GM15510 (cell line): ENCODE measurements around the gene ANXA6.
A peak's percentile ranks its signal among the peaks of the same experiment; 100 is the strongest.

Source experiments
- POLR2A ChIP-seq: IDR thresholded peaks from 3 replicates; pipeline ENCODE4 v1.6.1; 2011; ENCODE audit warnings: borderline replicate concordance; ENCODE audit not compliant: insufficient read length; ENCODE audit errors: extremely low read depth

Gene ANXA6

DNA sequence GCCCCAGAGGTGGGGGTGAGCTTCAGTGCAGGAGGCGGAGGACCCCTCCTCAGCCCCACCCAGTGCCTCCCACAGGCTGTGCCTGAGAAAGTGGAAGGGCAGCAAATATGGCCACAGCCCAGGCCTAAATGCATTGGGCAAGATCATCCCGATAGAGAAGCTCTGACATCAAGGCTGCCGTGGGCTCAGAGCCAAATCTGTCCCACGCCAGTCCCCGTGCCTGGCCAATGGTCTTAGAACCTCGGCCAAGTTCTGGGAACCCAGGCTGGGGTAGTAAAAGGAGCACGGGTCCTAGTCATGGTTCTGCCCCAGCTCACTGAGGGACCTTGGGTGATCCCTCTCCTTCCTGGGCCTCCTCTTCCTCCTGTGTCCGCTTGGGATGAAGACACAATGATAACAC, 49.0 kb downstream of the ANXA6 start:
- no peak for TF ChIP-seq POLR2A

DNA sequence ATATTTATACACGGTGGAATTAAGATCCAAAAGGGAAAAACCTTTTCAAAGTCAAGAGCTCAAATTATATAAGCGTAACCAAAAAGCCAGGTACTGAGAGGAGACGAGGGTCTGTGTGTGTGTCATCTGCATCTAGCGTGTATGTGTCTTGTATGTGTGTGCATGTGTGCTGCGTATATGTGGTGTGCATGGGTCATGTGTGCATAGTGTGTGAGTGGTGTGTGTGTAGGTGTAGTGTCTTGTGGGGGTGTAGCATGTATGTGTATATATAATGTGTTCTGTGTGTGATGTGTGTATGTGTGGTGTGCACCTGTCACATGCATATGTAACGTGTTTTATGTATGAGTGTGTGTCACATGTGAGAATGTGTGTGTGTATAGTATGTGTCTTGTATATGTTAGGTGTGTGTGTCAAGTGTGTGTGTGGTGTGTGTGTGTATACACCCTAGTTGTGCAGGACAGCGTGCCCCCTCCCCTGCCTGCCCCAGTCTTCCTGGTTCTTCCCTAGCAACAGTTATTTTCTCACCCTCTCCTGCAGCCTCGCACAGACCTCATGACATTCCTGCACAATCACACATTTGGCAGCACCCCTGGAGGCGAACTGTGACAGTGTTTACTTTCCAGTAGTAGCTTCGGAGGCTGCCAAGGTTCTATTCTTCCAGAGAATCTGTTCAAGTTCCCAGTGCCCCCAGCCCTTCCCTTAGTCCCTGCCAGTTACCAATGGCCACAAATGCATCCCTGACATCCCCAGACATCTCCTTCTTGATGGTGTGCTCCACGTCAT, 49.6 kb downstream of the ANXA6 start:
- TF ChIP-seq POLR2A: no peak

DNA sequence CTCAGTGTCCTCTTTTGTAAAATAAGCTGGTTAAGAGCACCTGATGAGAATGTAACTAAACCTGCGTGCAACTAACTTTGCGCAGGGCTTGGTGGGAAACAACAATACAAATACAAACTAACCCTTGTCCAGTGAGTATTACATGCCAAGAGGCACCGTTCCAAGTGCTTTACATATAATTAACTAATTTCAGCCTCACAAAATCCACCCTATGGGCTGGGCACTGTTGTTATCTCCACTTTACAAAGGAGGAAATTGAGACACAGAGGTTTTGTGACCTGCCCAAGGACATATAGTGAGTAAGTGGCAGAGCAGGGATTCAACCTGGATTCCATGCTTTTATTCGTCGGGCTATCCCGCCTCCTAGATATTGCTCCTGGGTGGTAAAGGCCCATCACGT, 50.5 kb downstream of the ANXA6 start:
- TF ChIP-seq POLR2A: no peak

DNA sequence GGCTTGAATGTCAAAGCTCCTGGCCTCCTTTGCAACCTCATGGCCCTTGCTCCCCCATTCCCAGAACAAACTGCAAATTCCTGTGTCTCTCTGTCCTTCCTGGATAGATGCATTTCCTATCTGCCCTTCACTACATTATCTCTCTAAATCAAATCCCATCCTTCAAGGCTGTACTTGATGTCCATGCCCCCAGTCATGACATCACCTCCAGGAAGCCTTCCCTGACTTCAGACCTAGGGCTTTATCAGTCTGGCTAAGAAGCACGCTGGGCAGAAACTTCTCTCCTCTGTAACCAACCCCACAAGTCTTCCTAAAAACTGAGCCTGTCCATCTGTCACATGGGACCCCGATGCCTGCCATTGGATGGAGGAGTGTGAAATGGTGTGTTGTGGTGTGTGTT, 51.1 kb downstream of the ANXA6 start:
- no peak for TF ChIP-seq POLR2A

DNA sequence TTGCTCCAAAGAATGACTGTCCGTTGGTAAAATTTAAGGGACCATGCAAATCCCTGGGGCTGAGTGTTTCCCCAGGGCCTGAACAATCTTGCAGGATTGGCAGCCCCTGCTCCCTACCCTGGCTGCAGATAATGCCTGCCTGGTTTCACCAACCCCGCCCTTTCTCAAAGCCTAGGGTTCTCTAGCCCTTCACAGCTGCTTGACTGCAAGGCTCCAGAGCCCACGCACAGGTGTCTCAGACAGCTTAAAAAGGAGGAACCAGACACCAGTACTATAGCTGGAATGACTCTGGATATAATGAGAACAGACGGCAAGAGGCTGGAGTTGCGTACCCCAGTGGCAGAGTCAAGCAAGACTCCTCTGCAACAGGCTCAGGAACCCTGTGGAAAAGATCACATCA, 51.5 kb downstream of the ANXA6 start:
- no peak for TF ChIP-seq POLR2A

DNA sequence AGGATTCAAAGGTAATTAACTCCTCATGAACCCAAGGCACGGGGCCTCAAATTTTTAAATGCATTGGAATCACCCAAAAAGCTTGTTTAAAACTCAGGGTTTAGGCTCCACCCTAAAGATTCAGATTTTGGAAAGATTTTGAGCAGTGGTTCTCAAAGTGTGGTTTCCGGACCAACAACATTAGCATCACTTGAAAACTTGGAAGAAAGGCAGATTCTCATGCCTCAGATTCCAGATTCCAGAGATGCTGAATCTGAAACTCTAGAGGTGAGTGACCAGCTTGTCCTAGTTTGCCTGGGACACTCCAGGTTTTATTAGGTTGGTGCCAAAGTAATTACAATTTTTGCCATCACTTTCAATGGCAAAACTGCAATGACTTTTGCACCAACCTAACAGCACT, 52.0 kb downstream of the ANXA6 start:
- no peak for TF ChIP-seq POLR2A

DNA sequence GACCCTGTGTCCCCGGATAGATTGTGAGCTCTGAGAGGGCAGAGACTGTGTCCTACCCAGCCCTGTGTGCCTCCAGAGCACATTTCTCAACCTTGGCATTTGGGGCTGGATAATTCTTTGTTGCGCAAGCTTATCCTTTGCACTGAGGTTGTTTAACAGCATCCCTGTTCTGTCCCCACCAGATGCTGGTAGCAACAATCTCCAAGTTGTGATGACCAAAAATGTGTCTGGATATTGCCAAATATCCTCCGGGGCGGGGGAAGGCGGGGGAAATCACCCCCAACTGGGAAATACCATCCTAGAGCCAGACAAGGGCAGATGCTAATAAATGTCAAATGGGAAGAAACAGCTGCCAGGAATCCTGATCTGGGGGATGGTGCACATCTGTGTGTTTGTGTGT, 52.8 kb downstream of the ANXA6 start:
- TF ChIP-seq POLR2A: no peak

DNA sequence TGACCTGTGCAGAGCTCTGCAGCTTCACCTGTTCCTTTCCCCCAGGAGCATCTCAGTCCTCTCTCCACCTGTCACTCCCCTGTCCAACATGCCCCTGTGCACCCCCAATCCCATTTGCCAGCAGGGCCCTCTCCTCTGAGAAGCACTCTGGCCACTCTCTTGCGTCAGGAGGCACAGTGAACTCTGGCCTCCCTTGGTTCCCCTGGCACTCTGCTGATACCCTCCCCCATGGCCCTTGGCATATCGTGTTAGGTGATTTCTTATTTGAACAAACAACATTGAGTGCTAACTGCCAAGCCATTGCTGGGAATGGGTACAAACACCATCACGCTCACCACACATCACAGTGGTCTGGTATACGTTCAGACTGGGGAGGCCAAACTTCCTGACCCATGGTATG, 55.8 kb downstream of the ANXA6 start:
- TF ChIP-seq POLR2A: no peak

DNA sequence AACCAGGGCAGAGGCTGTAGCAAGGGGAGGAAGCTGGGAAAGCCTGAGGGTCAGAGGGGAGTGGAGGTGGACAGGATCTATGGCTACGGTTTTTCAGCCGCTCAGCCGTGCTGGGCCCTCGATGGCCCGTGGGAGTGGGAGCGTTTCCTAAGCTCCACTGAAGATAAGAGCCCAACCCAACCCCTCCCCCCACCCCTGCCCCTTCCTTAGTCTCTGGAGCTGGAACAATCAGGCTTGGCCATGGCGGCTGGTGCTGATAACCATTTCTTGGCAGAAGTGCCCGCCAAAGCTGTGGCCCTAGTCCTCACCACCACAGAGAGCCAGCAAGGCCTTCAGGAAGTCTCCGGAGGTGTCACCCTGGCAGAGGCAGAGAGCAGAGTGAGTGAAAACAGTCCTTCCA, 56.4 kb downstream of the ANXA6 start:
- TF ChIP-seq POLR2A: no peak

DNA sequence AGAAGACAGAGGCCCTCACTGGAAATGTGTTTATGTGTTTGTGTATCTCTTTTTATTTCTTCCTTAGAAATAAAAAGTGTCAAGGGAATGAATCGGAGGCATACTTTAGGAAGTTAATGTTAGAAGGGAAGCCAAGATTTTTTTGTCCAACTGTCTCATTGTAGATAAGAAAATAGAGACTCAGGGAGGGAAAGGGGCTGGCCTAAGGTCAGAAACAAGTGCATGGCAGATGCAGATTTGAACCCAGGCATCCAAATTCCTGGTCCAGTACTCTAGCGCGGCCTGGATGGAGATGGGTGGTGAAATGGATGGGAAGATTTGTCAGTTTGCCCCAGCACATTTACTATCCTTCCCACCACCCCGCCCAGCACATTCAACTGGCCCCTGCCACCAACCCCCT, 56.9 kb downstream of the ANXA6 start:
- no peak for TF ChIP-seq POLR2A

DNA sequence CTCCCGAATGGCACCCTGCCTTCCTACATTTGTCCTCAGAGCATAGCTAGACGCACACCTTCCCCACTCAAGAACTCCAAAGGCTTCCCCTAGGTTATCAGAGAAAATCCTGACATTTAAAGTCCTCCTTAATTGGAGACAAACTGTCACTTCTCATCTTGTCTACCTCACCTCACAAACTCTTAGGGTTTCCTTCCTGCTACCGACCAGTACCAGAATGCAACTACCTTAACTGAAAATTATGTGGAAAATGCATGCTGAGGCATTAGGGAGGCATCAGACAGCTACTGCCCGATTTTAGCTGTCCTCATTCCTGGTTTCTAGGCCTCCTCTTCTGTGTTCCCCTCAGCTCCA, 58.8 kb downstream of the ANXA6 start:
- TF ChIP-seq POLR2A: no peak

DNA sequence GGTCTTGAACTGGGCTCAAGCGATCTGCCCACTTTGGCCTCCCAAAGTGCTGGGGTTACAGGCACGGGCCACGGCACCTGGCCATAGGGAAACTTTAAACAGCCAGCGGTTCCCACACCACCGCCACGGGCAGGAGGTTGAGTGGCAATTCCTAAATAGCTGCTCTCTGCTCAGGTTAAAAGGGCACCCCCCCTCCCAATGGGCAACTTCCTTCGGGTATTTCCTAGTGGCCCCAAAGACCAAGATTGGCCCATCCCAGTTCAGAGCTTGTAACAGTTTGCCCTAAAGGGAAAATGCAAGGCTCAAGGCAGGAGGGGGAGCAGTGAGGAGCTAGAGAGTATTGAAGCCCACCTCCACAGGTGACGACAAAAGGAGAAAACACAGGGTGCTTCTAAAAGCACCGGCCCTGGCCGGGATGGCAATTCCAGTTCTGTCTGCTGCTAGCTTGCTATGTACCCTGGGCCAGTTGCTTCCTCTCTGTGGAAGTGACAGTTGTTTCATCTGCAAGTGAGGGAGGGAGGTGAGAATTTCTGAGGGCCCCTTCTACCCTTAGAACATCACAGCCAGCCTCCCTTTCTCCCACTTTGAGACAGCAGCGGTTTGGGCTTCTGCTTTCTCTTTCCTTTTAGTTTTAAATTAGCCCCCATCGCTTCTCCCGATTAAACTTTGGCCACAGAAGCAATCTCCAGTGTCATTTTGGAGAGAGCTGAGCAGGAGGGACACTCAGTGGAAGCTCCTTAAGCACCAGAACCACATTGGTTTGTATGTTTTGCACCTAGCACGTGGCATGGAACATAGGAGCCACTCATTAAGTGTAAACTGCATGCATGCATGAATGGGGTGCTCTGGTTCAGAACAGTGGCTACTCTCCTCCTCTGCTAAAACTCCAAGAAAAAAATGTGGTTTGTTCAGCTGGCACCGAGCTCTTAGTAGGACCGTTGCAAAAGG, 59.5 kb downstream of the ANXA6 start:
- peak; percentile 7 for TF ChIP-seq POLR2A

DNA sequence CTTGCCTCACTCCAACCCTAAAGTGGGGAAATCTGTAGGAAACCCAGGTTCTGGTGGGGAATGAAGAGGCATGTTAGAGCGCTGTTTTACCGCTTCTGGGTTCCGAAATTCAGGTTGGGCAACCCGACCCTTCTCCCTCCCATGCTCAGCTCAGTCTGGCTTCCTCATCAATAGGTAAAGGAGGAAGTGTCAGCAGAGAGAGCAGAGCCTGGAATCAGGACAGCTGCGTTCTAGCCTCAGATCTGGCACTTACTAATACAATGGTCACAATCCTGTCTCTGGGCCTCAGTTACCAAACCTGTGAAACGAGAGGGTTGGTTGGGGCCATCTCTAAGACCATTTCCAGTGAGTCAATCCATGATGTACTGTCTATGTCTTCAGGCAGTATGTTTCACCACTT, 60.5 kb downstream of the ANXA6 start:
- no peak for TF ChIP-seq POLR2A

DNA sequence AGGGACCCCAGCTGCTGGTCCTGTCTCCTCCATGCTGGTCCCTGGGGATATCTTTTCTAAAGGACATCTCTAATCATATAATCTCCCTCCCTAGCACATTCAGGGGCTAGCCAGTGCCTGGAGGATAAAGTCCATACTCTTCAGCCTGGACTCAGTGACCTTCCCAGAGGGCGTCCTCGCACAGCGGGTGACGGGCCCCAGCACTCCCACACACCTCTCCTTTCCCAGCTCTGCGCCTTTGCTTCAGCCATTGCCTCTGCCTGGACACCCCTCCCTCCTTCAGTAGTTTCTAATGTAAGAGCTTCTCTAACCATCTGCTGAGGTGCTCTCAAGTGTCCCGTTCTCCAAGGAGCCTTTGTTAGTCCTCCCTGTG, 61.6 kb downstream of the ANXA6 start:
- TF ChIP-seq POLR2A: peak; percentile 26

DNA sequence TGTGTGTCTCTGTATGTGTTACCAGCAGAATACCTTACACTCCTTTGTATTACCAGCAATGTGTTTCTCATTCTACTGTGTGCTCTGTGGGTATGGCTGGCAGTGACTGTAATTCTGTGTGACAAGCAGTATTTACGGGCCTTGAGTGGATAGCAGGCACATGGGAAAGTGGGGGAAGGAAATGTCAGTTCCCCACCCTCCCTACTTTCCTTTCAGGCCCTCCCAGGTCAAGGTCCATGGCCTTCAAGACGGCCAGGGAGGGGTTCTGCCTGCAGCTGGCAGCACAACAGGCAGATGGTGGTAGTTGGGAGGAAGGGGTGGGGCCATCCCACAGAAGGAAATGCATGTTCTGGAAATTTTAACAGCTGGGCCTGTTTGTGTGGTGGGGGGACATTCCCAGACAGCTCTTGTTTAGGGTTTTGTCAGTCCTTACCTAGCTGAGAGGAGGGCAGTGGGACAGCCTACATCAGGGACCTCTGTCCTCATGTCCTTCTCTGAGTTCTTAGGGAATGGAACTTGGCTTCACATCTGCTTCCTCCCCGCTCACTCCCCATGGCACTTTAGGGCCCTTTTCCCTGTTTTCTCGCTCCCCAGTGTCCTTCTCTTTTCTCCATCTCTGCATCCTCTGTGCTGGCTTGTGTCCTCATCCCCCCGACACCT, 62.1 kb downstream of the ANXA6 start:
- TF ChIP-seq POLR2A: peak; percentile 28

DNA sequence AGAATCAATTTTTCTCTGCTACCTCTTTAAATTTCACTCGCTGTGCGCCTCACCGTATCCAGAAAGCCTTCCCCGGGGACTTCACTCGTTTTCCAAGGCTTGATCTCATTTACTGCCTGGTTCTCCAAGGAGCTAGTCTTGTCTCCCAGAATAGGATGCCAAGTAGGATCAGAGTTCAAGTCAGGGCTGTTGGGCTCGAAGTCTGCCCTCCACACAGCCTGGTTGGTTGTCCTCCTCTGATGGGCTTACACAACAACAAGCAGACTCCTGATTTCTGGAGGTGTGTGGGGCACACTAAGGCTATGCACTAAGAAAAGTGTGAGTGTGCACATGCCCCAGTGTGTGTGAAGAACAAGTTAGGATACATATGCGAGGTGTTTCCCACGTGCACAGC, 62.7 kb downstream of the ANXA6 start:
- TF ChIP-seq POLR2A: no peak

DNA sequence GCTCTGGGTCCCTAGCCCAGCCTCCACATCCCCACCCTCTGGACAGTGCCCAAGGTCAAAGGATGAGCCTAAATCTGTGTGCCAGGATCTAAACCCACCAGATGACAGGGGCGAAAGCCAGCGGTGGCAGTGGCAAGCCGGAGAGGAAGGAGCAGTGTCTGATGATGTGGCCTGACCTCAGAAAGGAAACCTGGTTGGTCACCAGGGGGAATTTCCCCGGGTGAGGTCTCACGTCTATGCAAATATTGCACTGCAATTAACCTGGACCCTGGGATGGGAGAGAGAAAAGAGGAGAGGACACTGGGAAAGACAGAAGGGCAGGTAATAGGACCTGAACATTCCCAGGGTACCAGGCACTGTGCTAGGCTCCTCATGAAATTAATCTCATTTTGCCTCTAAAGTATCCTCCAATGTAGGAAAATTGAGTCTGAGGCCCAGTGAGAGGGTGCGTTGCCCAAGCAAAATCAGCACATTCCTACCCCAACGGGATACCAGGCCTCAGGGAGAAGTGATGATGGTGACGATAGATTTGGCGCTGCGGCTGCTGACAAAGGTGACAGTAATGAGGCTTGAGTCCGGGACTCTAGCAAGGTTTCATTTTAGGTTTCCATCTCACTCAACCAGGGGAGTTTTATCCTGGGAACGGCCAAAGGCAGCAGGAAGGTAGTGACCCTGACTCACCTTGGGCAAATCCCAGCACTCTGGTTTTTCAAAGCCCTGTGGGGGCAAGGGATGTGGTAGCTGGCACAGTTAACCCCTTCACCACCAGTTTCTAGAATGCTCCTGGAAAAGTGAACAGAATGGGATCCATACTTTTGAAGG, 63.3 kb downstream of the ANXA6 start:
- TF ChIP-seq POLR2A: peak; percentile 54
